H1 (cell line): ENCODE data around the gene PLA2G2E. TPM values are rescaled to one million over a fixed set of nuclear protein-coding genes. Genes with fewer than 3 reads are reported as not detected.

Experiments used
- CTCF ChIA-PET: fragments of 300-600 bp; sonication (Branson Sonifier 250); formaldehyde crosslinking; loops from one replicate; lab custom pipeline; 2021; ENCODE audit not compliant: partially characterized antibody; lab: Charles Lee
- POLR2A ChIA-PET: fragments of 300-600 bp; sonication (Branson Sonifier 250); formaldehyde crosslinking; loops from one replicate; lab custom pipeline; 2021; ENCODE audit warnings: inconsistent platforms; ENCODE audit not compliant: partially characterized antibody; lab: Charles Lee
- DNase-seq, 2 experiments: peaks; one replicate each; pipeline versions ENCODE4 v3.0.0 to v3.0.0-alpha.2; 2010 to 2022; ENCODE audit warnings: low spot score in 2 of 2, low read depth in 1 of 2, mixed read lengths in 1 of 2
- FAIRE-seq: peaks from 2 replicates; lab custom pipeline; 2011; peaks lifted over from hg19 to GRCh38; lab: Jason Lieb, UNC
- H2AFZ ChIP-seq: 2 replicates; pipeline ENCODE4 v1.8.1; 2012; ENCODE audit warnings: low read length, inconsistent platforms
- H2AK5ac ChIP-seq: 2 replicates; pipeline ENCODE4 v1.6.1; 2013; ENCODE audit warnings: low read depth, low read length
- H2BK120ac ChIP-seq: replicated peaks from 2 replicates; pipeline ENCODE3; 2013; ENCODE audit warnings: low read depth, low read length, inconsistent platforms
- H2BK12ac ChIP-seq: 2 replicates; pipeline ENCODE4 v1.6.1; 2013; ENCODE audit warnings: low read depth, low read length
- H2BK15ac ChIP-seq: 2 replicates; pipeline ENCODE4 v1.6.1; 2013; ENCODE audit warnings: low read length
- H2BK20ac ChIP-seq: 2 replicates; pipeline ENCODE4 v1.6.1; 2013; ENCODE audit warnings: low read length
- H2BK5ac ChIP-seq: 2 replicates; pipeline ENCODE4 v1.6.1; 2013; ENCODE audit warnings: low read depth, low read length
- H3K14ac ChIP-seq: 2 replicates; pipeline ENCODE4 v1.6.1; 2013; ENCODE audit warnings: inconsistent platforms; ENCODE audit not compliant: insufficient read length
- H3K18ac ChIP-seq: 2 replicates; pipeline ENCODE4 v1.6.1; 2013; ENCODE audit warnings: low read length; ENCODE audit errors: extremely low read depth
- H3K23ac ChIP-seq: 2 replicates; pipeline ENCODE4 v1.6.1; 2013; ENCODE audit warnings: inconsistent platforms; ENCODE audit not compliant: insufficient read length
- H3K23me2 ChIP-seq: 2 replicates; pipeline ENCODE4 v1.6.1; 2013; ENCODE audit warnings: low read depth, low read length
- H3K27ac ChIP-seq: 2 replicates; pipeline ENCODE4 v1.6.1; 2011; ENCODE audit warnings: low read depth, low read length, inconsistent platforms
- H3K27me3 ChIP-seq, 4 experiments: replicated peaks in 1 of 4; 1 replicate in 1 of 4; 2 replicates in 3 of 4; pipeline versions ENCODE4 v1.6.1 to v1.8.1; 2011 to 2013; ENCODE audit warnings: low read length in 3 of 4, mild to moderate bottlenecking in 3 of 4, inconsistent platforms in 2 of 4, mixed read lengths in 2 of 4, moderate library complexity in 1 of 4; ENCODE audit not compliant: control insufficient read depth in 3 of 4, insufficient read depth in 3 of 4; ENCODE audit errors: extremely low read depth in 1 of 4
- H3K36me3 ChIP-seq, 4 experiments: 2 replicates each; pipeline versions ENCODE4 v1.6.1 to v1.8.1; 2011 to 2013; ENCODE audit warnings: mild to moderate bottlenecking in 4 of 4, low read length in 3 of 4, moderate library complexity in 2 of 4, control low read depth in 1 of 4, inconsistent platforms in 1 of 4; ENCODE audit not compliant: insufficient read depth in 4 of 4, control insufficient read depth in 2 of 4
- H3K4ac ChIP-seq: replicated peaks from 2 replicates; pipeline ENCODE3; 2013; ENCODE audit warnings: low read length, low read depth, mixed read lengths, inconsistent platforms; ENCODE audit not compliant: insufficient read length
- H3K4me1 ChIP-seq, 4 experiments: replicated peaks in 1 of 4; 1 replicate in 1 of 4; 2 replicates in 3 of 4; pipeline versions ENCODE4 v1.6.1 to v1.8.1; 2011 to 2013; ENCODE audit warnings: low read length in 3 of 4, inconsistent platforms in 2 of 4, mixed read lengths in 1 of 4; ENCODE audit not compliant: insufficient read depth in 4 of 4, control insufficient read depth in 3 of 4
- H3K4me2 ChIP-seq, 2 experiments: 2 replicates each; pipeline versions ENCODE4 v1.6.1 to v1.8.1; 2011 to 2013; ENCODE audit warnings: low read depth in 2 of 2, low read length in 2 of 2, control low read depth in 1 of 2, inconsistent platforms in 1 of 2, mild to moderate bottlenecking in 1 of 2; ENCODE audit not compliant: insufficient read depth in 1 of 2
- H3K4me3 ChIP-seq, 4 experiments: fragments of 200-600, 300-600 bp in 1 of 4; sonication (generic), shearing (Covaris generic), sonication (Bioruptor Twin) in 1 of 4; 2 replicates each; pipeline versions ENCODE4 v1.5.1 to v1.8.1; 2011 to 2016; ENCODE audit warnings: low read length in 4 of 4, low read depth in 3 of 4, control low read depth in 2 of 4, inconsistent platforms in 2 of 4, mild to moderate bottlenecking in 2 of 4, mixed read lengths in 1 of 4, moderate library complexity in 1 of 4; ENCODE audit not compliant: insufficient read depth in 2 of 4; ENCODE audit errors: extremely low read depth in 1 of 4
- H3K56ac ChIP-seq: replicated peaks from 2 replicates; pipeline ENCODE3; 2013; ENCODE audit warnings: low read depth, mild to moderate bottlenecking, mixed read lengths, low read length, inconsistent platforms; ENCODE audit not compliant: insufficient read length
- H3K79me1 ChIP-seq: 2 replicates; pipeline ENCODE4 v1.6.1; 2013; ENCODE audit warnings: low read depth, low read length, control low read depth
- H3K79me2 ChIP-seq, 2 experiments: 2 replicates each; pipeline versions ENCODE4 v1.6.1 to v1.8.1; 2012 to 2013; ENCODE audit warnings: low read length in 2 of 2, mild to moderate bottlenecking in 2 of 2, inconsistent platforms in 1 of 2; ENCODE audit not compliant: insufficient read depth in 2 of 2, control insufficient read depth in 1 of 2
- H3K9ac ChIP-seq, 4 experiments: replicated peaks in 1 of 4; 1 replicate in 1 of 4; 2 replicates in 3 of 4; pipeline versions ENCODE4 v1.6.1 to v1.8.1; 2011 to 2013; ENCODE audit warnings: low read depth in 3 of 4, low read length in 3 of 4, control low read depth in 2 of 4, mild to moderate bottlenecking in 2 of 4, moderate library complexity in 2 of 4, inconsistent platforms in 1 of 4; ENCODE audit errors: extremely low read depth in 1 of 4
- H3K9me3 ChIP-seq, 2 experiments: 2 replicates each; pipeline versions ENCODE4 v1.6.1 to v1.8.1; 2012 to 2013; ENCODE audit warnings: mild to moderate bottlenecking in 2 of 2, moderate library complexity in 2 of 2, control low read depth in 1 of 2, inconsistent platforms in 1 of 2, low read depth in 1 of 2, low read length in 1 of 2, mixed read lengths in 1 of 2; ENCODE audit not compliant: insufficient read depth in 2 of 2
- H4K20me1 ChIP-seq, 2 experiments: replicated peaks in 1 of 2; 2 replicates each; pipeline versions ENCODE3 to v1.8.1; 2011 to 2013; ENCODE audit warnings: inconsistent platforms in 2 of 2, low read length in 2 of 2, mild to moderate bottlenecking in 1 of 2; ENCODE audit not compliant: insufficient read depth in 2 of 2, control insufficient read depth in 1 of 2
- H4K5ac ChIP-seq: 2 replicates; pipeline ENCODE4 v1.6.1; 2013; ENCODE audit warnings: low read length, low read depth, mixed read lengths, inconsistent platforms; ENCODE audit not compliant: insufficient read length
- H4K8ac ChIP-seq: 2 replicates; pipeline ENCODE4 v1.8.0; 2013; ENCODE audit warnings: mild to moderate bottlenecking, moderate library complexity, low read length, inconsistent platforms; ENCODE audit not compliant: insufficient read depth; ENCODE audit errors: extremely low read depth
- H4K91ac ChIP-seq: replicated peaks from 2 replicates; pipeline ENCODE3; 2013; ENCODE audit warnings: low read length, mixed read lengths, inconsistent platforms; ENCODE audit not compliant: insufficient read length
- ASH2L ChIP-seq: fragments of 200-600, 300-600 bp; sonication (generic); IDR thresholded peaks from one replicate; pipeline ENCODE4 v1.7.1; 2017; ENCODE audit warnings: low read length
- ATF2 ChIP-seq: IDR thresholded peaks from 2 replicates; pipeline ENCODE4 v1.6.1; 2012; ENCODE audit warnings: low read length, inconsistent platforms
- CTCF ChIP-seq, 3 experiments: IDR thresholded peaks; 1 replicate in 2 of 3; 2 replicates in 1 of 3; pipeline versions ENCODE4 v1.5.1 to v1.6.1; 2011; ENCODE audit warnings: low read length in 3 of 3, mild to moderate bottlenecking in 3 of 3, inconsistent platforms in 2 of 3, low read depth in 1 of 3, moderate library complexity in 1 of 3; ENCODE audit not compliant: insufficient read depth in 1 of 3; ENCODE audit errors: control extremely low read depth in 1 of 3
- RNF2 ChIP-seq: fragments of 200-900, 300-1000 bp; sonication (generic); IDR thresholded peaks from 2 replicates; pipeline ENCODE4 v1.7.1; 2016; ENCODE audit warnings: borderline replicate concordance, low read depth, mild to moderate bottlenecking, antibody characterized with exemption, low read length; ENCODE audit not compliant: poor library complexity, severe bottlenecking; ENCODE audit errors: missing control alignments
- SIRT6 ChIP-seq: IDR thresholded peaks from one replicate; pipeline ENCODE4 v1.7.1; 2012; ENCODE audit warnings: low read length, inconsistent platforms
- SP1 ChIP-seq: IDR thresholded peaks from 2 replicates; pipeline ENCODE4 v1.6.1; 2011; ENCODE audit warnings: low read depth, low read length
- USF2 ChIP-seq: IDR thresholded peaks from 2 replicates; pipeline ENCODE4 v1.6.1; 2011; ENCODE audit warnings: low read length, improper control_type of control experiment
- WGBS, 2 experiments: shearing (Covaris generic) in 1 of 2; methylation state at CpG; one replicate each; pipeline versions ENCODE4 v1.1.6 to v1.1.7; 2013 to 2015; ENCODE audit warnings: low lambda C conversion rate in 2 of 2, mixed read lengths in 2 of 2, inconsistent platforms in 1 of 2, low coverage in 1 of 2, missing lambda C conversion rate in 1 of 2; ENCODE audit not compliant: insufficient replicate concordance in 2 of 2, insufficient coverage in 1 of 2, insufficient read length in 1 of 2; ENCODE audit errors: extremely low coverage in 1 of 2, missing lambda C conversion rate in 1 of 2; 5-methylcytosine and 5-hydroxymethylcytosine counted together
- polyA plus RNA-seq, 7 experiments: library from polyadenylated mRNA; depleted of rRNA in 3 of 7; stranded (reverse) in 5 of 7; unstranded in 2 of 7; fragments of >200 nt in 5 of 7; fragments of 200-250 nt in 2 of 7; gene quantifications; 1 replicate in 5 of 7; 2 replicates in 1 of 7; 4 replicates in 1 of 7; pipeline versions ENCODE4 v1.2.1 to v1.2.3, GENCODE V29; 2011 to 2013; ENCODE audit warnings: missing spikeins in 2 of 7, mixed read lengths in 2 of 7
- total RNA-seq: library from RNA; stranded (reverse); fragmentation: NEBNext Ultra II Directional; extraction: Animal tissue kit (Norgen Biotek cat#: 25700); gene quantifications from 2 replicates; pipeline ENCODE4 v1.2.1, GENCODE V29; 2021

Gene PLA2G2E
- total and polyA plus RNA-seq, 2 of the 8 experiments (the other 6 are each of a cell fraction or from before 2014, with no cell fraction given), result not detected

GRCh38 chr1:19932866-19933265, 9.4 kb upstream of the PLA2G2E start:
- Histone ChIP-seq H3K27me3 (no peaks in the 10 kb centered on the region), H3K18ac (no peak overlapping the region), H2BK12ac (no peak overlapping the region), H4K91ac (no peak overlapping the region), H4K5ac (no peak overlapping the region), H3K23ac (no peak overlapping the region), H3K79me1 (no peaks in the 10 kb centered on the region), H2BK20ac (no peak overlapping the region), H3K56ac (no peak overlapping the region), H3K27ac (no peak overlapping the region), H4K20me1 (no peaks in the 10 kb centered on the region), H3K4ac (no peak overlapping the region), H3K4me3 (no peak overlapping the region), H2BK5ac (no peak overlapping the region), H3K23me2 (peaks cover 2% of the 10 kb centered on the region; the same call in 1 of the 2 replicates), H3K79me2 (no peaks in the 10 kb centered on the region), H2AK5ac (no peak overlapping the region), H3K4me1 (no peaks in the 10 kb centered on the region), H3K36me3 (no peaks in the 10 kb centered on the region), H2BK120ac (no peak overlapping the region), H3K4me2 (no peak overlapping the region), H3K9ac (no peak overlapping the region), H3K9me3 (peaks cover 28 to 31% of the 10 kb centered on the region in 2 experiments), H4K8ac (no peak overlapping the region), H3K14ac (no peak overlapping the region), H2BK15ac (no peak overlapping the region), H2AFZ (no peak overlapping the region)
- FAIRE-seq (no peak), DNase-seq (no peak)
- 0% methylated on average over 1 of the region's 1 CpG; no CpG with 5 or more reads in 1 of the 2 experiments for WGBS, 2 experiments
- TF ChIP-seq USF2 (no peak), SIRT6 (no peak), SP1 (no peak), ASH2L (no peak), CTCF (IDR thresholded peaks at IDR 0.05; ENCODE audit: control extremely low read depth in 1 of 3, insufficient read depth in 1 of 3, low read depth in 1 of 3, low read length in 3 of 3) (no peak), ATF2 (no peak), RNF2 (no peak)
- CTCF ChIA-PET, result no interaction called here
- POLR2A ChIA-PET, result no interaction called here
